Ascending aorta (tissue), 2 donors: ENCODE measurements around the gene NID2. TPM values are rescaled to one million over a fixed set of nuclear protein-coding genes. Genes with fewer than 3 reads are reported as not detected.

Experiments
- DNase-seq, 2 donors: peaks; one replicate each; pipeline ENCODE4 v3.0.0-alpha.2; 2019; ENCODE audit warnings: low spot score in 2 of 2
- H3K27ac ChIP-seq, 2 donors: fragments of 200-600 bp; sonication (generic); one replicate each; pipeline ENCODE4 v1.5.1; 2016 to 2017; ENCODE audit warnings: mild to moderate bottlenecking in 1 of 2
- H3K27me3 ChIP-seq: fragments of 200-600 bp; sonication (generic); one replicate; pipeline ENCODE4 v1.5.1; 2017
- H3K36me3 ChIP-seq, 2 donors: fragments of 200-600 bp; sonication (generic); one replicate each; pipeline ENCODE4 v1.5.1; 2016
- H3K4me1 ChIP-seq, 2 donors: fragments of 200-600 bp; sonication (generic); one replicate each; pipeline ENCODE4 v1.5.1; 2016 to 2017; ENCODE audit warnings: mild to moderate bottlenecking in 1 of 2
- H3K4me3 ChIP-seq, 2 donors: fragments of 200-600 bp; sonication (generic); one replicate each; pipeline ENCODE4 v1.5.1; 2016 to 2017; ENCODE audit warnings: mild to moderate bottlenecking in 1 of 2
- H3K9me3 ChIP-seq, 2 donors: fragments of 200-600 bp; sonication (generic); one replicate each; pipeline ENCODE4 v1.5.1; 2016
- CTCF ChIP-seq, 3 experiments: fragments of 200-600 bp in 2 of 3; fragments of 450-650 bp in 1 of 3; sonication (generic) in 2 of 3; IDR thresholded peaks; one replicate each; pipeline ENCODE4 v1.5.1; 2016 to 2019; ENCODE audit warnings: antibody characterized with exemption in 3 of 3, mild to moderate bottlenecking in 1 of 3, moderate library complexity in 1 of 3
- intact Hi-C: fragments of 100-400 bp; cut with DNase I; formaldehyde crosslinking; loops from one replicate; pipeline ENCODE4 v1.15.1; 2023
- total RNA-seq: library from RNA; depleted of rRNA; stranded (reverse); fragments of >200 nt; gene quantifications from one replicate; pipeline ENCODE4 v1.1.0, GENCODE V29; 2016

NID2 gene
- total RNA-seq, 1 donor from 2014 or later = 12.2 TPM

DNA sequence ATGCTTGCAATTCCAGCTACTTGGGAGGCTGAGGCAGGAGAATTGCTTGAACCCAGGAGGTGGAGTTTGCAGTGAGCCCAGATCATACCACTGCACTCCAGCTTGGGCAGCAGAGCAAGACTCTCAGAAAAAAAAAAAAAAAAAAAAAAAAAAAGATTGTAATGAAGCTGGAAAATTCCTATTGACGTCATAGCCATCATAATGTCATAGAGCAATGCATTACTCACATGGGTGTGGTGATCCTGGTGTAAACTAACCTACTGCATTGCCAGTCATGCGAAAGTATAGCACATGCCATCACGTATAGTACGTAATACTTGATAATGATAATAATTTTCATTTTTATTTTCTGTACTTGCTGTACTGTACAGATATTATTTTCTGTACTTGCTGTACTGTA, 42.7 kb upstream of the NID2 start:
- no peaks in the 10 kb centered on the region for H3K9me3 ChIP-seq
- H3K27ac ChIP-seq = no peak overlapping the region
- TF ChIP-seq CTCF (IDR thresholded peaks at IDR 0.05) = no peak
- no peak for DNase-seq
- no peaks in the 10 kb centered on the region for H3K4me1 ChIP-seq
- H3K4me3 ChIP-seq = no peak overlapping the region
- intact Hi-C loops = no loop called here
- no peaks in the 10 kb centered on the region for H3K27me3 ChIP-seq
- H3K36me3 ChIP-seq = no peaks in the 10 kb centered on the region

DNA sequence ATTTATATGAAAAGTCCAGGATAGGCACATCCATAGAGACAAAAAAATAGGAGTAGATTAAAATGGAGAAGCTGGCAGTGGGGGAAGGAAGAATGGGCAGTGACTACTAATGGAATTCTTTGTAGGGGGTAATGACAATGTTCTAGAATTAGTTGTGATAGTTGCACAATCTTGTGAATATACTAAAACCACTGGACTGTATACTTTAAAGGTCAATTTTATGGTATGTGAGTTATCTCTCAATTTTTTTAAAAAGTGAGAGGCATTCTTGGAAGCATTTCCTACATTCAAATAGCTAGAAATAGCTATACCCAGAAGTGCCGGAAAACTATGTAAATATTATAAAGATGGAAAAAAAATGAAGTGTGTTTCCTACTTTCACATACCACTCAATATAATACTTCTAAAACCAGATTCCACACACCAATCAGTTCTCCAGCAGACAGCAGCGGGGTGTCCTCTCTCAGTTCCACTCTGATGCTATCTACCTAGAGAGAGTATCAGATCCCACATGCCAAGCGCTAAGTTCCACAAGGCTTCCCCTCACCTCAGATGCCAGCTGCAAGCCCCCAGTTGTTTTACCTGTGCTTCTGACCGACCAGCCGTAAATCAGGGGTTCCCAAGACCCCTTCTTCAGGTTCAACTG, 41.7 kb upstream of the NID2 start:
- intact Hi-C loops = no loop called here
- H3K27ac ChIP-seq = no peak overlapping the region
- H3K27me3 ChIP-seq = no peaks in the 10 kb centered on the region
- no peaks in the 10 kb centered on the region for H3K9me3 ChIP-seq
- H3K4me3 ChIP-seq = no peak overlapping the region
- DNase-seq = no peak
- no peaks in the 10 kb centered on the region for H3K4me1 ChIP-seq
- H3K36me3 ChIP-seq = no peaks in the 10 kb centered on the region
- TF ChIP-seq CTCF (IDR thresholded peaks at IDR 0.05) = no peak

- no peak for TF ChIP-seq CTCF (IDR thresholded peaks at IDR 0.05)
- H3K27ac ChIP-seq = no peak overlapping the region
These were observed 40.0 kb upstream of the NID2 start for GRCh38 chr14:52108823-52109222.

DNA sequence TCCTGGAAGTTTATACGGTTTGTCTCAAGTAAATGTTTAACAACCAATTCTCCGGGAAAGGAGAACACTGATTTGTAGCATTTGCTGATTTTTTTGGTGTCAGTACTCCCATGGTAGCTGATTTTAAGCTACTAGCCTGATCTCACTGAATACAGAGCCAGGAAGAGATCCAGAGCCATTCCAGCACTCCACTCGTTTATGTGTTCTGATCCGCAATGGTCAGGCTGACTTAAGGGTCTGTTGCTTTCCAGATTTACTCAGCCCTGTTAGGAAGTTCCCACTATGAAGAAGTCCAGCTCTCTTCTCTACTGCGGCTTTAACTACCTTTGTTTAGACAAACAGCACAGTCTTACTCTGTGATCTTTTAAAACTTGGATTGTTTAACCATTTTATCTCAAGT, 38.0 kb upstream of the NID2 start:
- H3K27ac ChIP-seq = no peak overlapping the region

More at GRCh38 chr14:52108823-52109222, 40.0 kb upstream of the NID2 start:
- no peaks in the 10 kb centered on the region for H3K27me3 ChIP-seq
- H3K9me3 ChIP-seq = no peaks in the 10 kb centered on the region
- H3K4me1 ChIP-seq = no peaks in the 10 kb centered on the region
- no peak for DNase-seq
- no peak overlapping the region for H3K4me3 ChIP-seq
- H3K36me3 ChIP-seq = no peaks in the 10 kb centered on the region
- intact Hi-C loops = no loop called here

GRCh38 chr14:52103416-52103815, 34.6 kb upstream of the NID2 start:
- H3K4me3 ChIP-seq = no peak overlapping the region
- TF ChIP-seq CTCF (IDR thresholded peaks at IDR 0.05) = no peak
- no peaks in the 10 kb centered on the region for H3K4me1 ChIP-seq
- H3K9me3 ChIP-seq = no peaks in the 10 kb centered on the region
- intact Hi-C loops = no loop called here
- H3K27me3 ChIP-seq = no peaks in the 10 kb centered on the region
- no peak overlapping the region for H3K27ac ChIP-seq
- H3K36me3 ChIP-seq = no peaks in the 10 kb centered on the region
- DNase-seq = no peak

More for the DNA sequence above, 38.0 kb upstream of the NID2 start:
- no peak overlapping the region for H3K4me3 ChIP-seq
- H3K36me3 ChIP-seq = no peaks in the 10 kb centered on the region
- no peaks in the 10 kb centered on the region for H3K4me1 ChIP-seq
- H3K9me3 ChIP-seq = no peaks in the 10 kb centered on the region
- no peak for TF ChIP-seq CTCF (IDR thresholded peaks at IDR 0.05)
- H3K27me3 ChIP-seq = no peaks in the 10 kb centered on the region
- intact Hi-C loops = no loop called here
- DNase-seq = no peak

- Histone ChIP-seq H3K9me3 (no peaks in the 10 kb centered on the region), H3K36me3 (no peaks in the 10 kb centered on the region), H3K27me3 (no peaks in the 10 kb centered on the region), H3K27ac (no peak overlapping the region), H3K4me1 (no peaks in the 10 kb centered on the region), H3K4me3 (no peak overlapping the region)
- no peak for TF ChIP-seq CTCF (IDR thresholded peaks at IDR 0.05)
- no peak for DNase-seq
- intact Hi-C loops = no loop called here
These were observed 26.9 kb upstream of the NID2 start for GRCh38 chr14:52095794-52096193.
